Ecto neural progenitor cell (in vitro differentiated cells): ENCODE data around the gene RAB4B.
A peak's percentile ranks its signal among the peaks of the same experiment; 100 is the strongest.
"Not testable (repeated sequence)": the region's sequence is repeated elsewhere in the genome, so short reads cannot be mapped to it uniquely, and the experiment has no call there.

ENCODE experiments used
- DNase-seq: peaks from one replicate; pipeline ENCODE4 v3.0.0-alpha.2; 2018; ENCODE audit warnings: low spot score

Gene RAB4B

GRCh38 chr19:40780582-40780981 lies 2.5 kb downstream of the RAB4B start:
- DNase-seq = no peak

- DNase-seq = no peak
Observed at GRCh38 chr19:40781140-40781539, 3.1 kb downstream of the RAB4B start.

- no peak for DNase-seq
Observed at GRCh38 chr19:40783711-40784110, 5.7 kb downstream of the RAB4B start.

- not testable (repeated sequence) for DNase-seq
Observed at GRCh38 chr19:40784146-40784545, 6.1 kb downstream of the RAB4B start.

GRCh38 chr19:40785526-40785925 lies 7.5 kb downstream of the RAB4B start:
- no peak for DNase-seq

- DNase-seq = no peak
Observed at GRCh38 chr19:40786060-40787037, 8.3 kb downstream of the RAB4B start.

DNA sequence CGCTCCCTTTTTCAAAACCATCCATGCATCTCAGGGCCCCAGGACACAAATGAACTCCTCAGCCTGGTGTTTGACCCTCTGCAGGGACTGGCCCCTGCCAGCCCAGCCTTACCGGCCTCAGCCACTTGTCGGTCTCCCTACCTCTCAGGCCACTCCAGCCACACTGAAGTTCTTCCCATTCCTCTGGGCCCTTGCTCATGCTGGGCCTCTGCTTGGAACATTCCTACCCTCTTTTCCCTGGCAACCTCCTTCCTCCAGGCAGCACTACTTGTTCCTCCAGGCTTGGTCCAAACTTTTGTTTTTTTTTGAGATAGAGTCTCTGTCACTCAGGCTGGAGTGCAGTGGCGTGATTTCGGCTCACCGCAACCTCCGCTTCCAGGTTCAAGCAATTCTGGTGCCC lies 13.3 kb downstream of the RAB4B start:
- peak; percentile 54 for DNase-seq

DNA sequence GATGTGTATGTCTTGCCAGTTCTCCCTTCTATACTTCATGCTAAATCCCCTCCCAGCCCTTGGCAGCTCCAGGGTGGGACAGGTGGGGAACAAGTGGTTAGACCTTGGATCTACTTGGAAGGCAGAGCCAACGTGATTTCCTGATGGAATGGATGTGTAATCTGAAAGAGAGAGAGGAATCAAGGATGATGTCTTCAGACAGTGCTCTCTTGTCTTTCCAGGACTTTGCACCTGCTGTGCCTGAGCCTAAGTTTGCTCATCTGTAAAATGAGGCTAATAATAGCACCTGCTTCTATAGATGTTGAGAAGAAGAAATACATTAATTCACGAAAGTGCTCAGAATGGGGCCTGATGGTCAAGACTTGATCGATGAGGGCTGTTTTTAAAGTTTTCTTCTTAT lies 13.9 kb downstream of the RAB4B start:
- no peak for DNase-seq

GRCh38 chr19:40797166-40797962 lies 19.3 kb downstream of the RAB4B start:
- DNase-seq = no peak

- peak; percentile 82 for DNase-seq
Observed at GRCh38 chr19:40797963-40798682, 20.1 kb downstream of the RAB4B start.

GRCh38 chr19:40798683-40799557 lies 20.9 kb downstream of the RAB4B start, which contains the start of gene EGLN2:
Gene EGLN2 (plus strand): TSS chr19:40799191. CDS start chr19:40800573, 1,382 bp downstream.
- DNase-seq = peak; percentile 100

DNA sequence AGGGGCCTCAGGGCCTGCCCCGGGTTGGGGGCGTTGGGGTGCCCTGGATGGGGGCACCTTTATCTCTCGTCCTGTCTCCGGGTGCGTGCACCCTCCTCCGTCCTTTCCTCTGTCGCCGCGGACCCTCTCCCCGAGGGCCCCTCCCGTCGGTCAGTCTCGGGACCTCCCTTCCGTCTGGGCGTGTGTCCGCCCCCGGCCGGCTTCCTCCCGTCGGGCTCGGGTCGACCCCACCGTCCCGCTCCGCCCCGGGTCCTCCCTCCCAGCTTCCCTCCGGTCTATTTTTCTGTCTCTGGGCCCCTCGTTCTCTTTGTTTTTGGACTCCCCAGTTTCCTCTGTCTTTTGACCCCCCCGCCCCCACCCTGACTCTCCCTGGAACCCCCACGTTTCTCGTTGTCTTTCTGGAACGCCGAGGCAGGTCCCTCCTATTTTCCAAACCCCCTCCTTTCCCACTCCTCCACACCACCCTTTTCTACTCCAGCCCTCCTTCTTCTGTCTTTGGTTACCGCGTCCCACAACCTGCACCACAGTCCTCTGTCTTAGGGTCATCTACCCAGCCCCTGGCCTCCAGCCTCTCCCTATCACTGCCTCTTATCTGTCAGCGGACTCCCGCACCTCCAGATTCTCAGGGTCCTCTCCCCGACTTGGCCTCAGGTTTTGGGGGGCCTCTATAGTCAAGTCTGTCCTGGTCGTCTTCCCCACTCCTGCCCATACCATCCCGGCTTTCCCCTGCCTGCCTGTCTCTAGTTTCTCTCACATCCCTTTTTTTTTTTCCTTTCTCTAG lies 21.7 kb downstream of the RAB4B start:
- DNase-seq = no peak

DNA sequence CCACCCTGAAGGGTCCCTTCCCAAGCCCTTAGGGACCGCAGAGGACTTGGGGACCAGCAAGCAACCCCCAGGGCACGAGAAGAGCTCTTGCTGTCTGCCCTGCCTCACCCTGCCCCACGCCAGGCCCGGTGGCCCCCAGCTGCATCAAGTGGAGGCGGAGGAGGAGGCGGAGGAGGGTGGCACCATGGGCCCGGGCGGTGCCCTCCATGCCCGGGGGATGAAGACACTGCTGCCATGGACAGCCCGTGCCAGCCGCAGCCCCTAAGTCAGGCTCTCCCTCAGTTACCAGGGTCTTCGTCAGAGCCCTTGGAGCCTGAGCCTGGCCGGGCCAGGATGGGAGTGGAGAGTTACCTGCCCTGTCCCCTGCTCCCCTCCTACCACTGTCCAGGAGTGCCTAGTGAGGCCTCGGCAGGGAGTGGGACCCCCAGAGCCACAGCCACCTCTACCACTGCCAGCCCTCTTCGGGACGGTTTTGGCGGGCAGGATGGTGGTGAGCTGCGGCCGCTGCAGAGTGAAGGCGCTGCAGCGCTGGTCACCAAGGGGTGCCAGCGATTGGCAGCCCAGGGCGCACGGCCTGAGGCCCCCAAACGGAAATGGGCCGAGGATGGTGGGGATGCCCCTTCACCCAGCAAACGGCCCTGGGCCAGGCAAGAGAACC lies 22.4 kb downstream of the RAB4B start:
- DNase-seq = no peak

DNA sequence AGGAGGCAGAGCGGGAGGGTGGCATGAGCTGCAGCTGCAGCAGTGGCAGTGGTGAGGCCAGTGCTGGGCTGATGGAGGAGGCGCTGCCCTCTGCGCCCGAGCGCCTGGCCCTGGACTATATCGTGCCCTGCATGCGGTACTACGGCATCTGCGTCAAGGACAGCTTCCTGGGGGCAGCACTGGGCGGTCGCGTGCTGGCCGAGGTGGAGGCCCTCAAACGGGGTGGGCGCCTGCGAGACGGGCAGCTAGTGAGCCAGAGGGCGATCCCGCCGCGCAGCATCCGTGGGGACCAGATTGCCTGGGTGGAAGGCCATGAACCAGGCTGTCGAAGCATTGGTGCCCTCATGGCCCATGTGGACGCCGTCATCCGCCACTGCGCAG lies 22.9 kb downstream of the RAB4B start:
- DNase-seq = no peak

GRCh38 chr19:40801426-40802299 lies 23.6 kb downstream of the RAB4B start:
- no peak for DNase-seq

GRCh38 chr19:40802300-40803169 lies 24.5 kb downstream of the RAB4B start:
- DNase-seq = no peak

GRCh38 chr19:40803170-40803856 lies 25.3 kb downstream of the RAB4B start:
- DNase-seq = no peak
